Renal cortical epithelial cell (primary cell): Measurements from ENCODE around the gene SHQ1. TPM values are rescaled to one million over a fixed set of nuclear protein-coding genes. Genes with fewer than 3 reads are reported as not detected.

ENCODE experiments used
- DNase-seq: peaks from one replicate; pipeline ENCODE4 v3.0.0-alpha.2; 2011; ENCODE audit warnings: low read depth
- total RNA-seq: library from RNA; depleted of rRNA; stranded (reverse); fragments of >200 nt; gene quantifications from 2 replicates; pipeline ENCODE4 v1.2.3, GENCODE V29; 2014

The SHQ1 gene
- total RNA-seq = 22.2 and 25.0 TPM in 2 replicates

DNA sequence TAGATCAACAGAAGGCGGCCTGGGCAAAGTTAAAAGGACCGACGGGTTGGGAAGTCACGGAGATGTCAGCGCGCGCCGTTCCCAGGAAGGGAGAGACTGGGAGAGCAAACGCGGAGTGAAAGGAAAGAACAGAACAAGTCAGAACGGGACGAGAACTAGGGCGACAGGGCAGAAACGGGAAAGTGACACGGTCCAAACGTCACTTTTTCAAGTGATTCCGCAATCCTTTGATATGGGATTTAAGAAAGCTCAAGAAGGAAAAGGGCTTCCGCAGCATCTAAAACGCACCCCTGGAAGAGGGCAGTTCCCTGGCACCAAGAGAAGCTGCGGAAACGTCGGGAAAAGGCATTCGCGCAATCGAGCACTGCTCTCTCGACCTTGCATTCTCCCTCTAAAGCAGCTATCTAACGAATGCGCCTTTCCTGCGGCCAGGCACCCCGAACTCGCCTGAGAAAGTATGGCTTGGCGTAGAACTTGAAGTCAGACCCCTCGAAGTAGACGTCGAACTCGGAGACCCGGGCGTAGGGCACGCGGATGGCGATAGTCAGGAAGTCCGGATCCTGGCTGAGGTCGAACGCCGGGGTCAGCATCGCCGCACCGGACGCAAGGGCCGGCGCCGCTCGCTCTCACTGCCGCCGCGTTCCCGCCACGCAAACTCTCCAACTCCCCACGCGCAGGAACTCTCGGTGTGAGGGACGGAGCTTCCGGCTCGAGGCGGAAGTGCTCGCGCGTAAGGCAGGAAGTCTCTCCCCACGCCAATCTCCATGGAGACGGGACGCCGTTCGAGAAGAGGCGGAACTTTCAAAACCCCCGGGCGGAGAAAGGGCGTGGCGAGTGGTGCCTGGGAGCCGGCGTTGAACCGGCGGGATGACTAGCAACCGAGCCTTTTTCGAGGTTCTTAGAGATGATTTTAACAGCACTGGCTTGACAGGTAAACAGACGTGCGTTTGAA lies at the start of gene SHQ1:
Gene SHQ1 (minus strand): TSS at position 695 of the 952 bp plus-strand sequence. CDS start 105 bp downstream, at position 590.
- peak; percentile 89 for DNase-seq

DNA sequence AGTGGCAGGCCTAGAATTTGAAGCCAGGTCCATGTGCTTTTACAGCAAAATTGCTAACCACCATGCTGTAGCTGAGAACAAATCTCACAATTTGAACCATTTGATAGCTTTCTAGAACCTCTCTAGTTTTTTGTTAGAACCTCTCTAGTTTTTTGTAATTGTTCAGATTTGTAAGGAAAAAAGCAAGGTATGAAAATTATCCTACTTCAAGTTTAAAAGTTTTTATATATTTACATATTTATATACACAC lies 49.4 kb upstream of the SHQ1 start:
- DNase-seq = no peak

DNA sequence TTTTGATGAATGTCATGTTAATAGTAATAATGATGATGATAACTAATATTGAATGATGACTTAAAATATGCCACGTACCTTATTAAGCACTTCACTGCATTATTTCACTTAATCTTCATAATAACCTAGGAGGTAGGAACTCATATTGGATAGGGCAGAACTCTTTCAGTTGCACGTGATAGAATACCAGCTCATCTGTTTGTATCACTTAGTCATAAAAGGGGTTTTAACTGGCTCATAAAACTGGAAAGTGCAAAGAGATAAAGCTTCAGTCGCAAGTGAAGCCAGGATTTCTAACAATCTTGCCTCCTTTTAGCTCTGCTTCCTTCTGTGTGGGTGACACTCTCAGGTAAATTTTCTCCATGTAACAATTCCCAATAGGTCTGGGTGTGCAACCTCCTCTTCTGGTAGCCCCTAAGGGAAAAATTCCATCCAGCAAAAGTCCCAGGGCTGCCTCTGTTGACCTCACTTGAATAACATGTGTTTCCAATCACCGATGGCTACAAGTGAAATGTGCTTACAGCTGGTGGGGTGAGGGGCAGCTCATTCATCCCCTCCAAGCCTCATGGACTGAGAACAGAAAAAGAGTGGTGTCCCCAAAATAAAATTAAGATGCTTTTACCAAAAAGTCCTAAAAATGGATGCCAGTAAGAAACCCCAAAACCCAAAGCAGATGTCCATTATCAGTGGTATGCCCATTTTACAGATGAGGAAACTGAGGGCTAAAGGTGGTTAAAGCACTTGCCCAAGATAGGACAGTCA lies 48.9 kb upstream of the SHQ1 start:
- DNase-seq = no peak

DNA sequence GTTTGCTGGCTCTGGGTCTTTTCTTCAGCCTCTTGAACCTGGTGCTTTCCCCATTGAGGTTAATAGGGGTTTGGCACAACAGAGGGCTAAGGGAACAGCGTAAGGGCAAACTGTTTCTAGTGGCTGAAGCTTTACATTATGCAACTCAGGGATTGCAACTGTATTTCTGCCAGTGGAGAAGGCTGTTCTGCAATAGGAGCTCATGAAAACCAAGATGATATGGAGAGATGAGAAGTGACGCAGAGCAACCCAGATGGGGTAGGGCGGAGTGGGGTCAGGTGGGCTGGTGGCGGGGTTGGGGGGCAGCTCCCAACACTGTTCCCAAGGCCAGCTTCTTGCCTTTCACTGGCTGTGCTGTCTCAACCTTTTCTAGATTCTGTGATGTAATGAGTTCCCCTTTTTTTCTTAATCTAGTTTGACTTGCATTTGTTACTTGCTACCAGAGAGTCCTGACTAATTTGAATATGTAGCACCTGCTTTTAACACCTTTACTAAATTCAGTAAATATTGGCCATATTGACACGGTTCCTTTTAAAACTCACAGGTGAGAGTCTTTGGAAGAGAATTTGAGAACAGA lies 46.8 kb upstream of the SHQ1 start:
- DNase-seq = no peak

DNA sequence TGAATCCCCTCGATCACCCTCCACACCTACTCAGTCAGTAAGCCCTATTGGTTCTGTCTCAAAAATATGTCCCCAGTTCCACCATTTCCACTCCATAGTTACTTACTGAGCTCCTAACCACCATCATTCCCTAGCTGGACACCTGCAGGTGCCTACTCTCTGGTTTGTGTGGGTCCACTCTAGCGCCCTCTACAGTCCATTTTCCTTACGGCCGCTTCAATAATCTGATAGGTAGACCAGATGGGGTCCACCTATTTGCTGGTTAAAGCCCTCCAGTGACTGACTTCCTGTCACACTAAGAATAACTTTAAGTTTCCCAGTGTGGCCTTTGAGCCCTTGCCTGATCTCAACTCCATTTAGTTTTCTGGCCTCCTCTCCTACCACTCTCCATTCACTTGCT lies 44.6 kb upstream of the SHQ1 start:
- DNase-seq = no peak

DNA sequence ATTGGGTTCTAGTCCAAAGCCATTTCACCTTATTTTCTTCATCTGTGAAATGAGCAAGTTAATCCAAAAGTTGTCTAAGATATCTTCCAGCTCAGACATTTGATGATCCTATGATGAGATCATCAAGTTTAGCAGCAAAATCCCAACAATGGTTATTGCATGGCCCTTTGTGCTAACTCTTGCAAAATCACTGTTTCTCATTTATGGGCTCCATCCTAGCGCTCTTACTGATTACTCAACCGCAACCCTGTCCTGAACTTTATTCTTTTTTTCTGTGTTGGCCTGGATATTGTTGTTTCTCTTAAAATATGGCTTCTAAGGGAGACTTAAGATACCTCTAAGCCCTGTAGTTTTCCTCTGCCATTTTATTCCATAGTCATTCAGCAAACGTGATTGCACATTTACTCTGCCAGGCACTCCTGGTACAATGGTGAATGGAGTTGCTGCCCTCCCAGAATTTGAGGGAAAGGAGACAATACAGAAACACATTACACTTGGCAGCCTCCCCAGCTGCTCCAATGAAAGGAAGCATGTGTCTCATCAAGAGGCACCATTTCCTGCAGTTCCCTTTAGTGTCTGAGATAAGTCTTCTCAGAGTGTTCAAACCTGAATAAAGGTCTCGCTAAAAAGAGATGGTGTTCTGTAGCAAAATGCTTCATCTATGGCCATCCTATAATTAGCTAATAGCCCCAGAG lies 44.0 kb upstream of the SHQ1 start:
- peak; percentile 90 for DNase-seq

DNA sequence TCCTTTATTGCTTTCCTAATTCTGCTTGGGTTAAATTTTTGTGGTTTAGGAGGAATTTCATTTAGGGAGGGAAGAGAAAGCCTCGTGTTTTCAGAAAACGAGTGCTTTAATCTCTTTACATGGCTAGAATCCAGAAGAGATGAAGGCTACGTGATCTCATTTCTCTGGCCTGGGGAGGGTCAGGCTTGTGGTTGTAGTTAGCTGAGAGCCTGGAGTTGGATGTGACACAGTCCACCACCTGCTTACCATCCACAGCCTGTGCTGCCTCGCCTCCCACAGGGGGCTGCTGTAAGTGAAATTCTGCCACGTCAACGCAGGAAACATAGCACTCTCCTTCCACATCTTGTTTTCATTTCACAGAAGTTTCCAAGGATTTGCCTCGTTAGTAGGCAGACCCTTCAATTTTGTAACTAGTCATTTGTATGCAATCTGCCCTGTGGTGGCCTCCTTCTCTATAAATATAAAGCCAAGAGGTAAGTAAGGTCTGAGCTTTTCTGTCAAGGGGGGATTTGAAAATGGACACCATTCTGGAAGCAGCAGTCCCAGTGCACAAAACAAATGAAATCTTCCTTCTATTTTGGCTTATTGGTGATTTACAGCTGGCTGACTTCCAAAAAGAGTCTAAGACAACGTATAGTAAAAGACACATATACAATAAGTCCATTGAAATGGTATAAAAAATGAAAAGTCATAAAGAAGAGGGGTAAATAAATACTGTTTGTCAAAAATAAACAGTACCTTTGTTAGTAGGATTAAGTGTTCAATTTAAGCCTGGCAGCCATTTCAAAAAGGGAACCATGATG lies 43.0 kb upstream of the SHQ1 start:
- peak; percentile 89 for DNase-seq

DNA sequence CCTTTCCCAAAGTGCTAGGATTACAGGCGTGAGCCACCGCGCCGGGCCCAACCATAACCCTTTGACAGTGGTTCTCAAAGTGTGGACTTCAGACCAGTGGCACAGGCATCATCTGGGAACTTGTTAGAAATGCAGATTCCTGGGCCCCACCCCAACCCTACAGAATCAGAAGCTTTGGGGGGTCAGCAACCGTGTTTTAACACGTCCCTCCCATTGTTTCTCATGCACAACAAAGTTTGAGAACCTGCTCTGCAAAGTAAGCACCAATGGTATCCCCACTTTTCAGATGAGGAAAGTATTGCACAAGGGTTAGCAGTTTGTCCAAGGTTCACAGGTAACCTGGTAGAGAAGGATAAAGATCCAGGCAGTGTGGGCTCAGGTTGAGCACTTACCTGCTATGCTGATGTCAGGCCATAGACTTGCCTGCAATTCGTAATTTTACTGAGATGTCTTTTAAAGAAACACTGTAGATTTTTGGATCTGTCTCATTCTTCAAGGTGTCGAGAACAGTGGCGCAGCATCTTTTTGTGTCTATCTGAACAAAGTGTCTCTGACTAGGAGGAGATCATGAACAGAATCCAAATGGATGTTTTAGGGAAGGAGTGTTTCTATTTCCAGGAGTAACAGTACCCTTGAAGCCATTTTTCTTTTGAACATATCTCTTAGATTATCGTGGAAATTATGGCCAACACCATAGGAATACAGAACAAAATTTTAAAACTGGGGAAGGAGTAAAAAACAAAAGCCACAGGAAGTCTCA lies 42.1 kb upstream of the SHQ1 start:
- DNase-seq = no peak

DNA sequence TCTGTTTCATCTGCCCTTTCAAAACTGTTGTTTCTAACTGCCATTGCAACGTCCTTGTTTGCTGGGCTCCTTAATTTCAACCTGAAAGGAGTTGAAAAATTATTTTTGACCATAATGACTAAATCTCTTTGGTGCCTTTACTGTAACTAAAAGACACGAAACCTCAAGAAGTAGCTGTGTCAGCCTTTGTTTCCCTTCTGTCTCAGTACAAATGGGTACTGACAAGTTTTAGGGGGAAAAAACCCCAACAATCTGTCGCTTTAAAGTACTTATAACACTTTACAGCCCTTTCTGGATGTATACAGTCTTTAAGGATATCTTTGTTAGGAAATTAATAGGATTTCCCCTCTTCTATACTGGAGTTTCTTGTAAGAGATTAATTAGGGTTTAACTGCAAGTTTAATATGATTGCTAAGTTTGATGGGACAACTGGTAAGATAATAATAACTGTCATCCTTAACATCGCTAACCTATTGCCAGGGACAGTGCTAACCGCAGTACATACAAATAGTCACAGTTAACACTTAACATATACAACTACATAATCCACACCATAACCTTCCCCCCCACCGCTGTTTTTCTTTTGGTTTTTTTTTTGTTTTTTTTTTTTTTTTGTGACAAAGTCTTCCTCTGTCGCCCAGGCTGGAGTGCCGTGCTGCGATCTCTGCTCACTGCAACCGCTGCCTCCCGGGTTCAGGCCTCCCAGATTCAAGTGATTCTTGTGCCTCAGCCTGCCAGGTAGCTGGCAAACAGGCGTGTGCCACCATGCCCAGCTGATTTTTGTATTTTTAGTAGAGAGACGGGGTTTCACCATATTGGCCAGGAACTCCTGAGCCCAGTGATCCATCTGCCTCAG lies 41.3 kb upstream of the SHQ1 start:
- no peak for DNase-seq

DNA sequence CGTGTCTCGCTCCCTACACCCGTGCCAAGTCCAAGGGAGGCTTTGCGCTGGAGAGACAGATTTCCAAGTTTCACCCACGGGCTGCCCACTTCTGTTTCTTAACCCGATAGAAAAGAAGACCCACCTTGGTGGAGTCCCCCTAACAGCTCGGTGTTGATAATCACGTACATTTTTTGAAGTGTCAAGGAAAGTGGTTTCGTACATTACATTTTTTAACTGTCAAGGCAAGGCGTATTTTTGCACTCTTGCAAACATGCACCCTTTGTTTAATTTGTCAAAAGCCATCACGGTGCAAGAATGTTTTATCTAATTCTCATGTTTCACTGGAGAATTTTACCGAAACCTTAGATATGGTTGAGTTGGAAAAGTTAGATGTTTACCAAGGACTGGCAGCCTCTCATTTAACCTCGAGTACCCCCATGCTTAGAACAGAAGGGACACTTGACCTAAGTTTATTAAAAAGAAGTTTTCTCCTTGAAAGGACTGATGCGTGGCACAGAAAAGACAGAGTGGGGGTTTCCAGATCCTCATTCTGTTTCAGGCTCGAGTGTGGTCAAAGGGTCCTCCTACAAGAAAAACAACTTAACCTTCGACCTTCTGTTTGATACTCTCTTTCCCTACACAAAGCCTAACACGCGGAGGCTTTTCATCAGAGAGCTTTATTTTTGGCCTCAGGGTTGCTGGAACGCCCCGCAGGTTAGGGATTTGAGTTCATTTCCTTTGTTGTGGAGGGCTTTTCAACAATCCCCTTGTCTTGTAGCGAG lies 40.5 kb upstream of the SHQ1 start:
- peak; percentile 18 for DNase-seq

DNA sequence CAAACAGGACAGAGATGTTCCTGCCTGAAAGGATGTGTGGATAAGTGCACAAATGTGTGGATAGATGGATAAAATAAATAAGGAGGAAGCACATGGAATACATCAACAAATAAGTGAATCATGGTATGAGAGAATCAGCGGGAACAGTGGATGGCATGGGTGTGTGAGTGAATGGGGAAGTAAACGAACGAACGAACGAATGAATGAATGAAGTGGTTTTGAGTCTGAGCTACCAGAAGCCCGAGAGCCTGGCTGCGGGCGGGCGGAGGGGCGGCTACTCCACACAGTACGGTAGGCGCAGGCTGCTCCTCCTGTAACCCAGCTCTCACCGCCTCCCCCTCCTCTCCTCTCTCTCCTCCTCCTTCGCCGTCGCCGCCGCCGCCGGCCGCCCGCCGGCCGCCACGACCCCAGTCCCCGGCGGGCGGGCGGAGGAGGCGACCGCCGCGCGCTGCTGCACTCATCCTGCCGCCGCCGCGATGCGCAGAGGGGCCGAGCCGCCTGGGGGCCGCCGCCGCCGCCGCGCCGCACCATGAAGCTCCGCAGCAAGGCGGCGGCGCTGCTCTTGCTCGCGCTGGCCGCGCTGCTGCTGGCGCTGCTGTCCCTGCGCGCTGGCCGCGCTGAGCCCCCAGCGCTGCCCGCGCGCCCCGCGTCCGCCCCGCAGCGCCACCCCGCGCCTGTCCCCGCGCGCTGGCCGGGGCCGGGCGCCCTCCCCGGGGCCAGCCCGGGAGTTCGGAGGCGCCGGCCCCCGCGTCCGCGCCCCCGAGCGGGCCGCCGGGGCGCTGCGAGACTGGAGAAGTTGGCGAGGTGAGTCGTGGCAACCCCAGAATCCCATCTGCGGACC lies 39.7 kb upstream of the SHQ1 start, which contains the start of gene GXYLT2:
Gene GXYLT2 (plus strand): TSS at position 342 of the 841 bp plus-strand sequence. CDS start 188 bp downstream, at position 530.
- DNase-seq = peak; percentile 30

DNA sequence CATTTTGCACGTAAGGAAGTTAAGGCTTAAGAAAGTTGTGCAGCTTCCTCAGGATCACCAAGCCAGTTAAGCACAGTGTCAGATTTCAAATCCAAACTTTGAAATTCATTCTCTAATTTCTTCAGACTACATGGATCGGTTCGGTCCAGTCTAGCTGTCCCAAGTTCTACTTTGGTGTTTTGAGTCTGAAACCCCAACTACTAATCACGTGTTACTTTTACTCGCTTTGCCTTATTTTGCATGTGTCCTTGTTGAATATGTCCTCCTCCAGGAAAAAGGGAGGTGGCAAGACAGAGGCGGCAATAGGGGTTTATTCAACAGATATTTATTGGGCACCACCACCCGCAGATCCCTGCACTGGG lies 39.1 kb upstream of the SHQ1 start:
- no peak for DNase-seq

DNA sequence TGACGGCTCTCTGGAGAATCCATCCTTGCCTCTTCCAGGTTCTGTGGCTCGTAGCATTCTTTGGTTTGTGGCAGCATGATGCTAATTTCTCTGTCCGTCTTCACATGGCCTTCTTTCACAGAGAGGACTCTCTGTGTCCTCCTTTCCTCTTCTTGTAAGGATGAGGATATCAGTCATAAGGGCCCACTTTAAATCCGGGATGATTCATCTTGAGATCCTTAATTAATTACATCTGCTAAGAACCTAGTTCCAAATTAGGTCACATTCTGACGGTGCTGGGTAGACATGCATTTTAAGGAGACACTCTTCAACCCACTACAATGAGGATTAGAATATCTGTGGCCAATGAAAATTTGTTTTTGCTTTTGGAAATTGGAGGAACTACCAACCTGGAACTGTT lies 23.9 kb upstream of the SHQ1 start:
- DNase-seq = no peak

DNA sequence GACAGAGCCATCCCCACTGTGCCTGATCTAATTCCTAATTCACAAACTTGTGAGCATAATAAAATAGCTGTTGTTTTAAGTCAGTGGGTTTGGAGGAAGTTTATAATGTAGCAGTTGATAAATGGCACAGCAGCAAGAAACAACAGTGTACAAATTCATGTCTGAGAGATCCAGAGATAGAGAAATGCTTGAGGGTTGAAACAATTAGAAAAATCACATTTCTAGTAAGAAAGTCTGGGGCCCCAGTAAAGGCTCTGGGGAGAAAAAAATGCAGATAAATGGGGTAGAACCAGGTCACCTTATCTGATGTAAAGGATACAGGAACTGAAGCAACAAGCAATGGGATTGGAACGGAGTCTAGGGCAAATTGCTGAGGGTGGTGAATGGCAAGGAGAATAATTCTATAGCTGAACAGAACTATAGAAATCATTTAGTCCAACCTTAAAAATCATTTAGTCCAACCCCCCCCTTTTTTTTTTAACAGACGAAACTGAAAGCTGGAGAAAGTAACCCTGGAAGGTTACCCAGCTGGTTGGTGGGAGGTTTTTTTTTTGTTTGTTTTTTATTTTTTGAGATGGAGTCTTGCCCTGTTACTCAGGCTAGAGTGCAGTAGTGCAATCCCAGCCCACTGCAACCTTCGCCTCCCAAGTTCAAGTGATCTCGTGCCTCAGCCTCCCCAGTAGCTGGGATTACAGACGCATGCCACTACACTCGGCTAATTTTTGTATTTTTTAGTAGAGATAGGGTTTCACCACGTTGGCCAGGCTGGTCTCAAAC lies 14.3 kb upstream of the SHQ1 start:
- no peak for DNase-seq

DNA sequence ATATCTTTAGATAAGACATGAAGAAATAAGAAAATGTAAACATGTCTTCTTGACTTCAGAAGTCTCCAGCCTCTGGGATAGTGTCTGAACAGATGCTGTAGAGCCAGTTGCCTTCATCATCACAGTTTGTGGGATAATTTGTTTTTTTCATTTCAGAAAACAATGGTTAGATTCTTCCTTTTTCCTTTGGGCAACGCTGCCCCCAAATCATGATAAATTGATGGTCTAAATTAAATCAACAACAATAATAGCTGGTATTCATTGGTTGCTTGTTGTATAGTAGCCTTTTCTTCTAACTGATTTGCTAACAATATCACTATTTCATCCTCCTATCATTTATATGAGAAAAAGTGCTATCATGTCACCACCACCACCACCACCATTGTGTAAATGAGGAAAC lies 12.6 kb upstream of the SHQ1 start:
- no peak for DNase-seq

DNA sequence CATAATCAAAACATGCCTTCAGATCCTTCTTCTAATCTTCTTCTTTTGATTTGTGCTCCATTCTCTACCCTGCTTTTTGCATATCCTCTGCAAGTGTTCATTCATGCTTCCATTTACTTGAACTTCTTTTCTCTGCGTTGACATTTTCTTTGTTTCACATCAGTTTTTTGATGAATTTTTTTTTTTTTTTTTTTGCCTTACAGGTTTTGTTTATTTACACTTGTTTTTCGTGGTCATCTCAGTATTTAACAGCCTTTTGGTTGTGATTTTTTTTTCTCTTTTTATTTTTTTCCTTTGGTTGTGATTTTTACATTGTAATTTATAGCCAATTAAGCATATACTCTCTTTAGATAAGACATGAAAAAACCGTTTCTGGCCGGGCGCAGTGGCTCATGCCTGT lies 11.8 kb upstream of the SHQ1 start:
- no peak for DNase-seq

DNA sequence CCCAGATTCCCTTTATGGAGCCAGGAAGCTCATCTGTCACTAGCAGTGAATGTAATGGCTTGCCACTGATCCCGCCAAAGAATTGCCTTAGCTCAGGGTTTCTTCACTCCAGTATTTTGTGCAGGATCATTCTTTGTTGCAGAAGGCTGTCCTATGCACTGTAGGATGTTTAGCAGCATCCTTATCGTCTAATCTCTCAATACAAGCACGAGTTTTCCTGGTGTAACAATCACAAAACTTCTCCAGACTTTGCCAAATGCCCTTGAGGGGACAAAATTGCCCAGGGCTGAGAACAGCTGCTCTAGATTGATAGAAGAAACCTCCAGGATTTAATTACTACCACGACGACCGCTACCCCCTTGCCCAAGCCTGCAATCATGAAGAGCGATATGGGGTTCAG lies 6.8 kb upstream of the SHQ1 start:
- DNase-seq = no peak
